NCI-H82 treated with DMSO at 0.1 percent for 48 hours (cell line): ENCODE results near the gene ESRRA.

Experiments
- DNase-seq: peaks from one replicate; lab custom pipeline; 2025; ENCODE audit not compliant: unreplicated experiment; lab: John Stamatoyannopoulos, UW

The ESRRA gene

DNA sequence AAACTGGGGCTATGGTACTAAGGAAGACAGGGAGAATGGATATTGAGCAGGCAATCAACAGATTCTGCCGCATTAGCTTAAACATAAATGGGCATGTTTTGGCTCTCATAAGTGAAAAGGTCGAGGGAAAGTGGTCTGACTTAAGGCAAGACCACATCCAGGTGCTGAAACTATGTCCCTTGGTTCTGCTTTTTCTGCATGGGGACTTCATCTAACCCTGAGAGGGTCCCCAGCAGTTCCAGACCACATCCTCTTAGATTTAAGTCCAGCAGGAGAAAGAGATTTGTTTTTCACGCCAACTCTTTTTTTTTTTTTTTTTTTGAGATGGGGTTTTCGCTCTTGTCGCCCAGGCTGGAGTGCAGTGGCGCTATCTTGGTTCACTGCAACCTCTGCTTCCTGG, 59.1 kb downstream of the ESRRA start:
- DNase-seq, result no peak

DNA sequence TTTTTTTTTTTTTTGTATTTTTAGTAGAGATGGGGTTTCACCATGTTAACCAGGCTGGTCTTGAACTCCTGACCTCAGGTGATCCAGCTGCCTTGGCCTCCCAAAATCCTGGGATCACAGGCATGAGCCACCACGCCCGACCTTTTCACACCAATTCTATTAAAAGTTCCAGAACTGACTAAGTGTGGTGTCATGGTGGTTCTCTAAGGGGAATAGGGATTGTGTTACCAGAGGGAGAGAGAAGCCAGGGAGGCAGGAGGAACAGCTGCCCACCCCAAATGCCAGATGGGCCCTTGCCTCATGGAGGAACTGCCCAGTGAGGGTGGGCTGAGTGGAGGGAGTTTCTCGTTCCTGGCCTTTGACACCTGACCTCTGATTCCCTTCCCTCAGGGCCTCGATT, 59.6 kb downstream of the ESRRA start:
- DNase-seq, result no peak
